NCI-H2171 treated with DMSO at 0.1 percent for 48 hours (cell line): Measurements from ENCODE around the gene EYA3.

Experiments
- DNase-seq: peaks from one replicate; lab custom pipeline; 2025; lab: John Stamatoyannopoulos, UW

The EYA3 gene

DNA sequence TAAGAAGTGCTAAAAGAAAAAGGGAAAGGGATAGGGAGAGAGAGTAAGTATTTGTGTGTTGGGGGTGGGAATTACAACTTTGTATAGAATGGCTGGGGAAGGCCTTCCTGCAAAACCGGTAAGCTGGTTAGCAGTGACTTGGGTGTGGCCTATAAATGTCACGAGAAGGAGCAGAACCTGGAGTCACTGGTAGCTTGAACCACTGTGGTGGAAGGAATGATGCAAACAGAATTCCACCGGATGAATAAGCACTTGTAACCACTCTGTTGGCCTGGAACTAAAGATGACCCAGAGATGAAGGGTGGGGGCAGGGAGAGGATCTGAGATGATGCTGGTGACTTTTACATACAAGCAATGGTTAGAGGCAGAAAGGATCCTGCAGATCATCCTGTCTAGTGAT, 119.7 kb downstream of the EYA3 start:
- no peak for DNase-seq

DNA sequence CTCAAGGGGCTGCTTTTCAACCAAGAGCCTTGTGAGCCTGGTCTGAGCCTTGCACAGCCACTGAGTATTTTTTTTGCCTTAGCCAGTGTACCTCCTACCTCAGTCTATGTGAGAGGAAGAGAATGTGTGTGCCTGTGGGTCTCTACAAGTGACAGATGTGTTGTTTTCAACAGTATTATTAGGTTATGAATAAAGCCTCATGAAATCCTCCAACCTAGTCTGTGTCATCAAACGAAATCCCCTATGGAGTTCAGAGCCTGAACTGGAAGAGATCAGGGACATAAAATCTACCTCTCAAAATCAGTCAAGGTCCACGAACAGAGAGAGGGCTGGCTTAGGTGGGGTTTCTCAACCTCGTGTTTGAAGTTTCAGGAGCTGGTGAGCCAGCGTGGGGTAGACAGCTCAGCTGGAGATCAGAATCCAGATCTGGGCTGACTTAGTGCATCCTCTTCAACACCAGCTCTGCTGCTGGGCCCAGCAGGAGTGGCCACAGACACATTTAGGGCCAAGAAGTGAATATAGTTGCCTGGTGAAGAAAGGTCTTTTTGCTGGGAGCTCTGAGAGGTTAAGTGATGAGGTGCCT, 120.4 kb downstream of the EYA3 start:
- no peak for DNase-seq

DNA sequence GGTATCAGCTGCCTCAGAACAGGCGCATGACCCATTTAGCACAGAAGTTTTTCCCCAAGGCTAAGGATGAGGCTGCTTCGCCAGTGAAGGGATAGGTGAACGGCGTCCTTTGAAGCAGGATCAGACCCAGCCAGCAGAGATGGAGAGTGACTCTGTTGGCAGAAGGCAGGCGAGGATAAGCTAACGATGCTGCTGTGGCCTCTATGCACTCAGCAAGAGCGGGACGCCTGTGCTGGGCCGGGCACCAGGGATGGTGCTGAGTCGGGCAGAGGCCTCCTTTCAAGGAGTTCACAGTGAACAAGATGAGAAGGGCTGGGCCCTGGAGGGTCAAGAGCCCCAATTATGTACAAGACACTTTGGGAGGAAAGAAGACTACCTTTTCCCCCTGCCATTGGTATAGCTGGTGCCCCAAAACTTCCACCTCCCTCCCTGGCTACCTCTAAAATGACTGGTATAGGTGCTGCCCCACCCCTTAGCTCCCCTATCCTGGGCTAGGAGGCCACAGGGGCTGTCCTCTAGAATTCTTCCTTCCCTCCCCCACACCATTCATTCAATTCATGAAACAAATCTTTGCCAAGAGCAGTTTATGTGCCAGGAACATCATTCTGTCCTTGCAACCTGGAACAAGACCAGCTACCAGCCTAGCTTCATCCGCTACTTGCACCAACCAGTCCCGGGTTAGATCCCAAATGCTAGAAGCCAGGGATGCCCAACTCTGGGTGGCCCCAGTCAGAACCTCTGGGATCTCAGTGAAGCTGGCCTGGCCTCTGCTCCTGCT, 121.1 kb downstream of the EYA3 start:
- DNase-seq, result no peak

DNA sequence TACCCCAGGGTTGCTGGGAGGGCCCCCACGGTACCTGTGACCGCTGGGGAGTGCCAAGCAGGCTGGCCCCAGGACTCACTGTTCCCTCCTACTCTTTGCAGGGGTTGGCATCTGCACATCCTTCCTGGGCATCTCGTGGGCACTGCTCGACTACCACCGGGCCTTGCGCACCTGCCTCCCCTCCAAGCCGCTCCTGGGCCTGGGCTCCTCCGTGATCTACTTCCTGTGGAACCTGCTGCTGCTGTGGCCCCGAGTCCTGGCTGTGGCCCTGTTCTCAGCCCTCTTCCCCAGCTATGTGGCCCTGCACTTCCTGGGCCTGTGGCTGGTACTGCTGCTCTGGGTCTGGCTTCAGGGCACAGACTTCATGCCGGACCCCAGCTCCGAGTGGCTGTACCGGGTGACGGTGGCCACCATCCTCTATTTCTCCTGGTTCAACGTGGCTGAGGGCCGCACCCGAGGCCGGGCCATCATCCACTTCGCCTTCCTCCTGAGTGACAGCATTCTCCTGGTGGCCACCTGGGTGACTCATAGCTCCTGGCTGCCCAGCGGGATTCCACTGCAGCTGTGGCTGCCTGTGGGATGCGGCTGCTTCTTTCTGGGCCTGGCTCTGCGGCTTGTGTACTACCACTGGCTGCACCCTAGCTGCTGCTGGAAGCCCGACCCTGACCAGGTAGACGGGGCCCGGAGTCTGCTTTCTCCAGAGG, 121.9 kb downstream of the EYA3 start:
- DNase-seq, result no peak

DNA sequence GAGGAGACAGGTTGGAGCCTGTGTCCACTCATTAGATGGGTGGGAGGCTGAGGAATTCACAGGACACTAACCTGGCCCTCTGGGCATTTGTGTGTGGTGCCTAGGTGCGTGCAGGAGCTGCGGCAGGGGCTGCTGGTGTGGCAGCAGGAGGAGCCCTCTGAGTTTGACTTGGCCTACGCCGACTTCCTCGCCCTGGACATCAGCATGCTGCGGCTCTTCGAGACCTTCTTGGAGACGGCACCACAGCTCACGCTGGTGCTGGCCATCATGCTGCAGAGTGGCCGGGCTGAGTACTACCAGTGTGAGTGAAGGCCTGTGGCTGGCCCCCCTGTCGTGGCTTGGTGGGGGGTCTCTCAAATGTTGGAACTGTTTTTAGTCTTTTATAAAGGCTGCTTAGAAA, 125.0 kb downstream of the EYA3 start:
- DNase-seq, result no peak

DNA sequence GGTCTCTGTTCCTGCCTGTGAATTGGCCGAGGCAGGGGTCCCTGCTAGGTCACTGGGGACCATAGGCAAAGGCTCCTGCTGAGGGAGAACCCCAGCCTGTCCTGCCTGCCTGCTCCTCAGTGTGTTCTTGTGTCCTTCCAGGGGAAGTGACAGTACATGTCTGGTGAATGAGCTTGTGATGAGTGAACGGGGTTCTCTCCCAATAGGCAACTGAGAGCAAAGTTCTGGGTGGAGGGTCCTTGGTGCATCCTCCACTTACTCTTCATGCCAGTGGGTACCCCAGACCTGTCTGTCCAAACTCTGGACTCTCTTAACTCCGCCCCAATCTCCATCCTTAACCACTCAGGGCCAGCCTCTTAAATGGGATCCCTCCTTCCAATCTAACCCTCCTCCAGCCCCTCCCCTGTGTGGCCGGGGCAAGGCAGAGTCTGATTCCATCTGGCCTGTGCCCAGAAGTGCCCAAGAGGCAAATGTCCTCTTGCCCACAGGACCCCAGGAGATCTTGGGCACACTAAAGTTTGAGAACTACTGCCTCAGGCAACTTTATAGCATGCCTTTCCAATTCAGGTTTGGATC, 126.7 kb downstream of the EYA3 start:
- DNase-seq, result no peak

DNA sequence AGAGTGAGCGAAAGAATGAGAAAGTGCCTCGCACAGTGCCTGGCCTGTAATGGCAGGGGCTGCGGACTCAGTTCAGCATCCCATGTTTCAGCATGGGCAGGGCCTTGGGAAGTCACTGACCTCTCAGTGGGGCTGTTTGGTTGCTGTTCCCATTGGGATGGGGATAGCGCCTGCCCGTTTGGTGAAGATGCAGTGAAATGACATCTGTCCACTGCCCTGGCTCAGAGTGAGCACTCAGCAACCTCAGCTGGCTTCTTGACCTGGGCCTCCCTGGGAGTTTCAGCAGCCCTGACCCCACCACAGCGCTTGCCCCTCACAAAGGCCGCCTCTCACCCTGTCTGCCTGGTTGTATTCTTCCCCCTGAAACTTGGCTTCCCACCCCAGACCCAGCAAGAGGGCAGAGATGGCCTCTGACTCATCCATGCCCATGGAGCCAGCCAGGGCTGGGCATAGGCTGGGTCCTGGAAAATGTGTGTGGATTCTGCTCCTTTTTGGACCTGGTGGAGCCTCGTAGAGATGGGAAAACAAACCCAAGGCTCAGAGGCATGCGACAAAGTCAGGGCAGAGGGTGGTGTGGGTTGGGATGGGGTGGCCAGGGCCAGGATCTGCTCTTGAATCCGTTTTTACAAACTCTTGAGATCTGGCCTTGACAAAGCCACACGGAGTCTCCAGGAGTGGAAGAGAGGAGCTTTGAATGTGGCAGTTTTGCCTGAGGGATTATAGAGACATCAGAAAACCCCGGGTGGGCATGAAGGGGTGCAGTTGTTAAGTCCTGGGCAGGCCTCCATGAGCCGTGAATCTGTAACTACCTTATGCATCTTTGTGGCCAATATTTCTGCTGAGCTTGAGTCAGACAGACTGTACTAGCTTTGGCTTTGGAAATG, 127.4 kb downstream of the EYA3 start:
- no peak for DNase-seq

DNA sequence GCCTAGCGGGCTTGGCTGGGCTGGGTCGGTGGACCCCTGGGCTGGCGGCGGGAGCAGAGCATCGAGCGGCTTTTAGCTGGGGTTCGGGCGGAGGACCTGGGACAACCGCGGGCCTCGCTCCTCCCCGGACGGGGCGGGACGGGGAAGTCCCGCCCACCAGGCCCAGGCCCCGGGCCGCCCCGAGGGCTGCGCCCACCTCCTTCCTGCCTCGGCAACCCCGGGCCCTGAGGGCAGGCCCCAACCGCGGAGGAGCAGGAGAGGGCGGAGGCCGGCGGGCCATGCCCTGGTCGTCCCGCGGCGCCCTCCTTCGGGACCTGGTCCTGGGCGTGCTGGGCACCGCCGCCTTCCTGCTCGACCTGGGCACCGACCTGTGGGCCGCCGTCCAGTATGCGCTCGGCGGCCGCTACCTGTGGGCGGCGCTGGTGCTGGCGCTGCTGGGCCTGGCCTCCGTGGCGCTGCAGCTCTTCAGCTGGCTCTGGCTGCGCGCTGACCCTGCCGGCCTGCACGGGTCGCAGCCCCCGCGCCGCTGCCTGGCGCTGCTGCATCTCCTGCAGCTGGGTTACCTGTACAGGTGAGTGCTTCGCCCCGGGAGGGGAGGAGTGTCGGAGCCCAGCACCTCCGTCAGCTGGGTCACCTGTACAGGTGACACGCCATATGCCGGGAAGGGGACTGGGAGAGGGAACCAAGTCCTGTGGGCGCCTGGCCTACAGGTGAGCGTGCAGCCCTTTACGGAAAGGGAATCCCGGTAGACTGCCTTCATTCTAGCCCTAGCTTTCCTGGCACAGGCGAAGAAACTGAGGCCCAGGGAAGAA, 128.4 kb downstream of the EYA3 start, which contains the start of gene XKR8:
XKR8 (plus strand) TSS at position 182 of the 812 bp plus-strand sequence; CDS start at position 279, 97 bp downstream.
- peak; percentile 80 for DNase-seq

DNA sequence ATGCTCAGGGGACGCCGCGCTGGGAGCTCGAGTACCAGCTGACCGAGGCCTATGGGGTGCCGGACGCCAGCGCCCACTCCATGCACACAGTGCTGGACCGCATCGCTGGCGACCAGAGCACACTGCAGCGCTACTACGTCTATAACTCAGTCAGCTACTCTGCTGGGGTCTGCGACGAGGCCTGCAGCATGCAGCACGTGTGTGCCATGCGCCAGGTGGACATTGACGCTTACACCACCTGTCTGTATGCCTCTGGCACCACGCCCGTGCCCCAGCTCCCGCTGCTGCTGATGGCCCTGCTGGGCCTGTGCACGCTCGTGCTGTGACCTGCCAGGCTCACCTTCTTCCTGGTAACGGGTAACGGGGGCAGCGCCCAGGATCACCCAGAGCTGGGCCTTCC, 129.9 kb downstream of the EYA3 start:
- no peak for DNase-seq

DNA sequence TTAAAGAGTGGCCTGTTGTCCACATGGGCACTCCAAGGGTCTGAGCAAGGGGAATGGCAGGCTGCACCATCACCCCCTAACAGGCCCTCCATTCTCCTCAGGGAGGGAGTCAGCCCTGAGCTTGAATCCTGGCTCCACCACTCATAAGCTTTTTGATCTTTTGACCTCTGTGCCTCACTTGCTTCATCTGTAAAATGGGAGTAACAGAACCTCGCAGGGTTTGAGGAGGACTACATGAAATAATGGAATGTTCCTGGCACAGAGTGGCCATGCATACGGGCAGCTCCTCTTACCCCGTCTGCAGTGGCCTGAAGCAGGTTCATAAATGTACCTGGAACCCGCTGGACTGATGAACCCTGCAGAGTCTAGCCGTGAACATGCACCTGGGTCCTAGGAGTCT, 130.8 kb downstream of the EYA3 start:
- no peak for DNase-seq

DNA sequence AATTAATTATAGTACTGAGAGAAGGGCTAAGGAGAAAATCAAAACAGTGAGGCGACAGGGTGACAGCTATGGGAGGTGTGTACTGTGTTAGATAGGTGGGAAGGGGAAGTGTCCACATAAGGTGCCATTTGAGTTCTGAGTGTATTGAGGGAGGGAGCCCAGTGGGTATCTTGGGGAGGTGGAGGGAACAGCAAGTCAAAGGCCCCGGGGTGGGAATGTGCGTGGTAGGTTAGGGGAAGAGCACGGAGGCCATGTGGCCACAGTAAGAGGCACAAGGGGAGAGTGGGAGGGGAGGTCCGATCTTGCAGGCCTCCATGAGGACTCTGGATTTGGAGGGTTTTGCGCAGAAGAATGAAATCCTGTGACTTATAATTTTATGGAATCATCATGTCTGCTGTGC, 131.6 kb downstream of the EYA3 start:
- no peak for DNase-seq

DNA sequence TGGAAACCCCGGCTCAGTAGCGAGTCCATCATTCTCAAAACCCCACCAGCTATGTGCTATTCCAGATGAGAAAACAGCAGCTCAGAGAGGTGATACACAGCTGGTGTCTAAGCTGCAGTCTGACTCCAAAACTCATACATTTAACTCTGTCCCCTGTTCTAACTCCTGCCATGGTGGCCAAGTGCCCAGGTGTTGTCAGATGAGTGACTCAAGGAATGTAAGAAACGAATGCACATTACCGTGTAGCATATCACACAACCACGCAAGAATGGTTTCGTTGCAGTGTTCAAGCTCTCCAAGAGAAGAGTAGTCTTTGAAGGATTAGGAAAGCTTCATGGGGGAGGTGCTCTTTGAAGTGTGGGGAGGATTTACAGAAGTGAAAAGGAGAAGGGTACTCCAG, 133.3 kb downstream of the EYA3 start:
- no peak for DNase-seq

DNA sequence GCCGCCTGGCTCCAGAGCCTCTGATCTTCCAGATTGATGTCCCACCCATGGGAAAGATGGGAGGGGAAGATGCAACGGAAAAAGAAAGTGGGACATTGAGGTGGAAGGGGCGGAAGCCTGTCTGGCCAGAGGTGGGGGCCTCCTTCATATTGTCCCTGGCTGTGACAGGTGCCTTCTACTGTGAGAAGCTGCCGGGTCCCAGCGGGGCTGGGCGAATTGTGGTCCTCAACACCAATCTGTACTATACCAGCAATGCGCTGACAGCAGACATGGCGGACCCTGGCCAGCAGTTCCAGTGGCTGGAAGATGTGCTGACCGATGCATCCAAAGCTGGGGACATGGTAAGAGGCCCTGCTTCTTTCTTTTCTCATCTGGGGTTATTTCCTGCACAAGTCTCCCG, 134.2 kb downstream of the EYA3 start:
- no peak for DNase-seq

DNA sequence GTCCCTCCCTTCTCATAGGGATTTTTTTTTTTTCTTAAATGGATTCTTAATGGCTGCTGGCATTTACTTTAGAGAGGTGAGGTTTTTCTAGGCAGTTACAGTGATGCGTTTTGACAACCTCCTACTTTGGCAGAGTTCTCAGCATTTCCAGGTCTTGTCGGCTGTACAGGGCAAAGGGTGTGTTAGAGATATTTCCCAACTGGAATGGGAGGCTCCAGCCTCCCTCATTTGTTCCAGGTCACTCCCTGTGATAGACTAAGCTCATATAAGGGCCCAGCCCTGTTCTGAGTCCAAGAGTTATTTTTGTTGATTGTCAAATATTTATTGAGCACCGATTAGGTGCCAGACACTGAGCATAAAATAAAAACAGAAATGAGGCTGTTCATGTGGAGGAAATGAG, 136.3 kb downstream of the EYA3 start:
- DNase-seq, result no peak

DNA sequence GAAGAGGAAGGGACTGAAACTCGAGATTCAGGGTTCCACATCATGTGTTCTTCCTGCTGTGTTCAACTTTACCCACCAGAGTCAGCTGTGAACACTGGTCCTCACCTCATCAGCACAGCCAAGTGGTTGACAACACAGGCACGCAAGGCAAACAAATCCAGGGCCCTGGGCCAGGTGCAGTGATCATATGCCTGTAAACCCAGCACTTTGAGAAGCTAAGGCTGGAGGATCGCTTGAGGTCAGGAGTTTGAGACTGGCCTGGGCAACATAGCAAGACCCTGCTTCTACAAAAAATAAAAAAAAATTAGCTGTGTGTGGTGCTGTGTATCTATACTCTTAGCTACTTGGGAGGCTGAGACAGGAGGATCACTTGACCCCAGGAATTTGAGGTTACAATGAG, 137.0 kb downstream of the EYA3 start:
- no peak for DNase-seq

DNA sequence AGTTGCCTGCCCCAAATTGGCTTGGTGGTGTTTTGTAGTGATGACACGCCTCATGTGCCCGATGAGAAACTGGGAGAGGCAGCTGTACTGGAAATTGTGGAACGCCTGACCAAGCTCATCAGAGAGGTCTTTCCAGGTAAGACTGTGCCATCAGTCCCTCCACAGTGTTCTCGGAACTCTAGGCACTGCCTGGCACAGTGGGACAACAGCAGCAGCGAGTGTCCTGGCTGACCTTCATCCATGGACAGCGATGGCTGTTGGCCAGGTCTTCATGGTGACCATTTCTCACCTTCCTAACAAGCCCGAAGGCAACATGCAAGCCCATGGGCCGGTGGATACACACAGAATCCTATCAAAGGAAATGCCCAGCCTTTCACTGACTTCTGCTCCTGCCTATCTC, 139.4 kb downstream of the EYA3 start:
- DNase-seq, result no peak

DNA sequence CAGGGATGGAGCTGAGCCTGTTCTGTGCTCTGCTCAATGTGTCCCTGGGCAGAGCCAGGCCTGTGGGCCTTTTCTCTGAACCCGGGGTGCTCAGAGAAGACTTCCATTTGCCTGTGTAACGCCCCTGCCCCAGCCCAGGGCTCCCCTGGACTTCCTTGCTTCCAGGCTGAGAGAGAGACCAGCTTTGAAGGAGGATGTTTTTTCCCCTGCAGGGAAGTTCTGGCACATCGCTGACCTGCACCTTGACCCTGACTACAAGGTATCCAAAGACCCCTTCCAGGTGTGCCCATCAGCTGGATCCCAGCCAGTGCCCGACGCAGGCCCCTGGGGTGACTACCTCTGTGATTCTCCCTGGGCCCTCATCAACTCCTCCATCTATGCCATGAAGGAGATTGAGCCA, 143.4 kb downstream of the EYA3 start:
- DNase-seq, result no peak

DNA sequence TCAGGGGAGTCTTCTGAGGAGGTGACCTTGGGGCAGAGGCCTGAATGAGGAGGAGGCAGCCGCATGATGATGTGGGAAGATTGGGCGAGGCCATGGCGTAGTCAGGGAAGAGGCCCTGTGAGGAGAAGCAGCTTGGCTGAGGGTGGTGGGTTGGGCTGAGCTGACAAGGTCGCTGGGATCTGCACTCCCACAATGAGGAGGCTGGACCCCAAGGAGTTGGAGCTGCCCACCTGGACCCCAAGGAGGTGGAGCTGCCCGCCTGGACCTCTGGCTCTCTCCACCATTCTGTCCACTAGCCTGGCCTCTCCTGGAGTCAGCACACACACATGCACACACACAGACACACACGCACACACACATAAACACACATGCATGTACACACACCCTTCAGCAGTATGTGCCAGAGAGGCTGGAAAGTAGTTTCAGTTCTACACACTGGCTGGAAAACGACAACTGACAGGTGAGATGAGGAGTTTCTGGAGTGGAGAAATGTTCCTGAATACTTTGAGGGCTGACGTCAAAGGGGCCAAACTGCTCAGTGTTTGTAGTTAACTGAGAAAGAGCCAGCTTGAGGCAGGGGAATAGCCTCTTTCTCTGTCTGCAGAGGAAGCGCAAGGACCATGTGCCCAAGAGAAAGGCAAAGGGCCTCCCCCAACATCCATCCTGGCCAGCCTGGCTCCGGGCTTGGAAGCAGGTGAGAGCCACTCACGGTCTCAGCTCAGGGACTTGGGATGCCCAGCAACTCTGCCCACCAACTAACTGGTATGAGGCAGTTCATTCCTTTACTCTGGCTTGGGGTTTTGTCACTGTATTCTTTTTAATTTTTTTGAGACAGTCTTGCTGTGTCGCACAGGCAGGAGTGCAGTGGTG, 146.5 kb downstream of the EYA3 start:
- DNase-seq, result no peak

DNA sequence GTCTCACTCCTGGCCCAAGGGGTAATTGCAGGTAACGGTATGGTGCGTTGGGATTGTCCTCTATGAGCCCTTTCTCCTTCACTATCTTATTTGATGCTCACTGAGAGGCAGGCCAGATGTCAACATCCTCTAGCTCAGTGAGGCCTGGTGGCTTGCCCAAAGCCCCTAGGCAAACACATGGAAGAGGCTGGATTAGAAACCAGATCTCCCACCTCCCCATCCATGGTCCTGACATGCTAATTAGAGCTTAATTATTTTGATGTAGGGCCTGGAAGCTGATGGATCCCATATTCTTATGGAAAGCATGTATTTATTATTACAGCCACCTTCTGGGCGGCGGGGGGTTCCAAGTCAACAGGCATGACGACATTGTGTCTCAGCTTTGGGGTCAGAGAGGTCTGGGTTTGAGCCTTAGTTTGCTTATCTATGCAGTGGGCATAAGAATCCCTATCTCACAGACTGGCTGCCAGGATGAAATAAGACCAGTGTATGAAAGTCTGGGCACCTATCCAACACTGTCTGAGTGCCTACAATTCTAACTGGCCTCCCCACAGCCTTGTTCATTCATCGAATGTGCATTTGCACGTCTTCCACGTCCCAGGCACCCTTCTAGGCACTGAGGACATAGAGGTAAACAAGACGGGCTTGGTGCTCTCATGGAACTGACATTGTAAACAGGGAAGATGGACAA, 147.4 kb downstream of the EYA3 start:
- DNase-seq, result no peak
